Amniotic epithelial cell (primary cell): ENCODE results near the gene PCDHGA4.
"Not testable (repeated sequence)": the region's sequence is repeated elsewhere in the genome, so short reads cannot be mapped to it uniquely, and the experiment has no call there.

Source experiments
- DNase-seq: peaks from one replicate; pipeline ENCODE4 v3.0.0-alpha.2; 2010; ENCODE audit warnings: low read depth

The PCDHGA4 gene

GRCh38 chr5:141354900-141355469 lies at the start of gene PCDHGA4:
Gene PCDHGA4, plus strand, starts transcription at chr5:141355021. Its CDS starts 87 bp downstream, at chr5:141355108.
- no peak for DNase-seq

GRCh38 chr5:141306630-141307029 lies 48.2 kb upstream of the PCDHGA4 start:
- DNase-seq, result no peak

- DNase-seq, result no peak
Measured at GRCh38 chr5:141313711-141314110, 41.1 kb upstream of the PCDHGA4 start.

GRCh38 chr5:141316963-141317362 lies 37.9 kb upstream of the PCDHGA4 start:
- not testable (repeated sequence) for DNase-seq

- no peak for DNase-seq
Measured at GRCh38 chr5:141319202-141319601, 35.6 kb upstream of the PCDHGA4 start.

GRCh38 chr5:141319699-141320098 lies 35.1 kb upstream of the PCDHGA4 start:
- no peak for DNase-seq

- peak; percentile 91 for DNase-seq
Measured at GRCh38 chr5:141320225-141321169, 34.3 kb upstream of the PCDHGA4 start, which contains the start of gene TAF7. Gene TAF7, minus strand, starts transcription at chr5:141320784. Its CDS starts 740 bp downstream, at chr5:141320044.

- no peak for DNase-seq
Measured at GRCh38 chr5:141322261-141322660, 32.6 kb upstream of the PCDHGA4 start.

- DNase-seq, result peak; percentile 68
Measured at GRCh38 chr5:141326088-141326854, 28.6 kb upstream of the PCDHGA4 start.

- DNase-seq, result no peak
Measured at GRCh38 chr5:141328231-141328630, 26.6 kb upstream of the PCDHGA4 start.

GRCh38 chr5:141330299-141331080 lies 24.3 kb upstream of the PCDHGA4 start, which contains the start of gene PCDHGA1:
Gene PCDHGA1, plus strand, starts transcription at chr5:141330514.
- peak; percentile 59 for DNase-seq

GRCh38 chr5:141332571-141332970 lies 22.2 kb upstream of the PCDHGA4 start:
- not testable (repeated sequence) for DNase-seq

GRCh38 chr5:141338538-141339306 lies 16.1 kb upstream of the PCDHGA4 start, which contains the start of gene PCDHGA2:
Gene PCDHGA2, plus strand, starts transcription at chr5:141338760.
- DNase-seq, result peak; percentile 43

GRCh38 chr5:141340781-141341354 lies 14.0 kb upstream of the PCDHGA4 start:
- DNase-seq, result not testable (repeated sequence)

GRCh38 chr5:141342773-141343172 lies 12.0 kb upstream of the PCDHGA4 start:
- no peak for DNase-seq

- peak; percentile 51 for DNase-seq
Measured at GRCh38 chr5:141343242-141343952, 11.4 kb upstream of the PCDHGA4 start, which contains the start of gene PCDHGA3. Gene PCDHGA3, plus strand, starts transcription at chr5:141343829. Its CDS starts 205 bp downstream, at chr5:141344034.

- no peak for DNase-seq
Measured at GRCh38 chr5:141343953-141344463, 10.8 kb upstream of the PCDHGA4 start.

GRCh38 chr5:141345327-141345726 lies 9.5 kb upstream of the PCDHGA4 start:
- no peak for DNase-seq

- not testable (repeated sequence) for DNase-seq
Measured at GRCh38 chr5:141346017-141346416, 8.8 kb upstream of the PCDHGA4 start.
